Tibial nerve (tissue), 4 donors: Measurements from ENCODE around the gene COBL. TPM values are rescaled to one million over a fixed set of nuclear protein-coding genes. Genes with fewer than 3 reads are reported as not detected.

Experiments
- DNase-seq, 2 donors: peaks; one replicate each; pipeline ENCODE4 v3.0.0-alpha.2; 2019; ENCODE audit warnings: low spot score in 2 of 2
- H3K27ac ChIP-seq, 4 donors: fragments of 200-600 bp; sonication (generic) in 3 of 4; one replicate each; pipeline ENCODE4 v1.5.1; 2017 to 2019; ENCODE audit warnings: mild to moderate bottlenecking in 1 of 4
- H3K27me3 ChIP-seq, 2 donors: fragments of 200-600 bp; sonication (generic) in 1 of 2; one replicate each; pipeline versions ENCODE4 v1.5.1 to v1.6.0; 2017 to 2019
- H3K36me3 ChIP-seq, 3 donors: fragments of 200-600 bp; sonication (generic); one replicate each; pipeline ENCODE4 v1.5.1; 2018 to 2019
- H3K4me1 ChIP-seq, 4 donors: fragments of 200-600 bp; sonication (generic) in 3 of 4; one replicate each; pipeline ENCODE4 v1.5.1; 2017 to 2019
- H3K4me3 ChIP-seq, 4 donors: fragments of 200-600 bp; sonication (generic) in 3 of 4; one replicate each; pipeline ENCODE4 v1.5.1; 2017 to 2019; ENCODE audit warnings: mild to moderate bottlenecking in 1 of 4, moderate library complexity in 1 of 4
- H3K9me3 ChIP-seq, 4 donors: fragments of 200-600 bp; sonication (generic) in 3 of 4; one replicate each; pipeline ENCODE4 v1.5.1; 2017 to 2019
- EP300 ChIP-seq, 2 donors: sonication (generic); formaldehyde crosslinking; IDR thresholded peaks; one replicate each; pipeline ENCODE4 v1.6.1; 2017; ENCODE audit warnings: antibody characterized with exemption in 2 of 2, mild to moderate bottlenecking in 1 of 2
- POLR2A ChIP-seq, 2 donors: fragments of 450-650 bp; IDR thresholded peaks; one replicate each; pipeline ENCODE4 v1.6.1; 2017; ENCODE audit warnings: antibody characterized with exemption in 2 of 2, mild to moderate bottlenecking in 2 of 2, moderate library complexity in 2 of 2
- WGBS, 2 donors: methylation state at CpG; one replicate each; pipeline ENCODE4 v1.1.5; 2018; 5-methylcytosine and 5-hydroxymethylcytosine counted together
- total RNA-seq, 4 donors: library from RNA; depleted of rRNA; stranded (reverse); fragments of >200 nt; gene quantifications; one replicate each; pipeline ENCODE4 v1.1.0, GENCODE V29; 2016
- TF ChIP-seq, protein P1 (sequence below), 5 experiments: fragments of 200-600 bp in 3 of 5; fragments of 450-650 bp in 2 of 5; sonication (generic) in 3 of 5; IDR thresholded peaks; one replicate each; pipeline ENCODE4 v1.5.1; 2016 to 2019; ENCODE audit warnings: antibody characterized with exemption in 5 of 5, mild to moderate bottlenecking in 3 of 5, moderate library complexity in 2 of 5

COBL gene
- total RNA-seq, 4 donors from 2014 or later: 6.3 to 18.1 (median 8.1) TPM

GRCh38 chr7:51270965-51271364, 45.6 kb downstream of the COBL start:
- Histone ChIP-seq H3K27ac (no peak overlapping the region), H3K4me3 (no peak overlapping the region), H3K4me1 (peaks cover 0 to 16% (median 5%) of the 10 kb centered on the region in 4 donors), H3K9me3 (no peaks in the 10 kb centered on the region), H3K27me3 (no peaks in the 10 kb centered on the region), H3K36me3 (no peaks in the 10 kb centered on the region)
- TF ChIP-seq EP300 (IDR thresholded peaks at IDR 0.05) (no peak), POLR2A (IDR thresholded peaks at IDR 0.05) (no peak)
- TF ChIP-seq, protein P1, sequence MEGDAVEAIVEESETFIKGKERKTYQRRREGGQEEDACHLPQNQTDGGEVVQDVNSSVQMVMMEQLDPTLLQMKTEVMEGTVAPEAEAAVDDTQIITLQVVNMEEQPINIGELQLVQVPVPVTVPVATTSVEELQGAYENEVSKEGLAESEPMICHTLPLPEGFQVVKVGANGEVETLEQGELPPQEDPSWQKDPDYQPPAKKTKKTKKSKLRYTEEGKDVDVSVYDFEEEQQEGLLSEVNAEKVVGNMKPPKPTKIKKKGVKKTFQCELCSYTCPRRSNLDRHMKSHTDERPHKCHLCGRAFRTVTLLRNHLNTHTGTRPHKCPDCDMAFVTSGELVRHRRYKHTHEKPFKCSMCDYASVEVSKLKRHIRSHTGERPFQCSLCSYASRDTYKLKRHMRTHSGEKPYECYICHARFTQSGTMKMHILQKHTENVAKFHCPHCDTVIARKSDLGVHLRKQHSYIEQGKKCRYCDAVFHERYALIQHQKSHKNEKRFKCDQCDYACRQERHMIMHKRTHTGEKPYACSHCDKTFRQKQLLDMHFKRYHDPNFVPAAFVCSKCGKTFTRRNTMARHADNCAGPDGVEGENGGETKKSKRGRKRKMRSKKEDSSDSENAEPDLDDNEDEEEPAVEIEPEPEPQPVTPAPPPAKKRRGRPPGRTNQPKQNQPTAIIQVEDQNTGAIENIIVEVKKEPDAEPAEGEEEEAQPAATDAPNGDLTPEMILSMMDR (IDR thresholded peaks at IDR 0.05): no peak
- 95% methylated on average over 5 of the region's 5 CpGs for WGBS, 2 donors
- DNase-seq: no peak

- no peaks in the 10 kb centered on the region for H3K27me3 ChIP-seq
- no peak for DNase-seq
- TF ChIP-seq POLR2A (IDR thresholded peaks at IDR 0.05) (no peak), EP300 (IDR thresholded peaks at IDR 0.05) (no peak)
- TF ChIP-seq, protein P1 (IDR thresholded peaks at IDR 0.05): no peak
- H3K36me3 ChIP-seq: no peaks in the 10 kb centered on the region
- WGBS, 2 donors: 40 to 43% methylated on average over 5 of the region's 5 CpGs
- H3K4me1 ChIP-seq: peaks cover 0 to 9% (median 5%) of the 10 kb centered on the region in 4 donors
- H3K9me3 ChIP-seq: no peaks in the 10 kb centered on the region
- H3K4me3 ChIP-seq: no peak overlapping the region
- H3K27ac ChIP-seq: no peak overlapping the region
These were observed 46.7 kb downstream of the COBL start for GRCh38 chr7:51269911-51270310.

- no peak for TF ChIP-seq POLR2A (IDR thresholded peaks at IDR 0.05)
- 82 to 86% methylated on average over 10 of the region's 10 CpGs for WGBS, 2 donors
- no peak for DNase-seq
These were observed 47.3 kb downstream of the COBL start for GRCh38 chr7:51269321-51269720.

GRCh38 chr7:51268859-51269258, 47.8 kb downstream of the COBL start:
- TF ChIP-seq POLR2A (IDR thresholded peaks at IDR 0.05): no peak
- no peak for TF ChIP-seq EP300 (IDR thresholded peaks at IDR 0.05)
- TF ChIP-seq, protein P1 (IDR thresholded peaks at IDR 0.05): no peak
- H3K27me3 ChIP-seq: no peaks in the 10 kb centered on the region
- no peak for DNase-seq
- H3K9me3 ChIP-seq: no peaks in the 10 kb centered on the region
- no peaks in the 10 kb centered on the region for H3K36me3 ChIP-seq
- no peak overlapping the region for H3K27ac ChIP-seq
- H3K4me3 ChIP-seq: no peak overlapping the region
- H3K4me1 ChIP-seq: peaks cover 0 to 9% (median 5%) of the 10 kb centered on the region in 4 donors
- 85 to 97% methylated on average over 7 of the region's 7 CpGs for WGBS, 2 donors

More at GRCh38 chr7:51269321-51269720, 47.3 kb downstream of the COBL start:
- H3K36me3 ChIP-seq: no peaks in the 10 kb centered on the region
- H3K4me3 ChIP-seq: no peak overlapping the region
- H3K9me3 ChIP-seq: no peaks in the 10 kb centered on the region
- H3K27ac ChIP-seq: no peak overlapping the region
- H3K27me3 ChIP-seq: no peaks in the 10 kb centered on the region
- H3K4me1 ChIP-seq: peaks cover 0 to 9% (median 5%) of the 10 kb centered on the region in 4 donors

GRCh38 chr7:51267169-51267568, 49.4 kb downstream of the COBL start:
- Histone ChIP-seq H3K4me3 (no peak overlapping the region), H3K27me3 (no peaks in the 10 kb centered on the region), H3K9me3 (no peaks in the 10 kb centered on the region), H3K27ac (no peak overlapping the region), H3K36me3 (no peaks in the 10 kb centered on the region), H3K4me1 (peaks cover 0 to 14% (median 5%) of the 10 kb centered on the region in 4 donors)
- DNase-seq: no peak
- no peak for TF ChIP-seq POLR2A (IDR thresholded peaks at IDR 0.05)
- TF ChIP-seq EP300 (IDR thresholded peaks at IDR 0.05): no peak
- TF ChIP-seq, protein P1 (IDR thresholded peaks at IDR 0.05): no peak
- 90 to 97% methylated on average over 2 of the region's 2 CpGs for WGBS, 2 donors
